Smooth muscle cell (in vitro differentiated cells): Measurements from ENCODE around the gene GPBP1. TPM values are rescaled to one million over a fixed set of nuclear protein-coding genes. Genes with fewer than 3 reads are reported as not detected.

ENCODE experiments used
- DNase-seq: peaks from one replicate; lab custom pipeline; 2025; ENCODE audit not compliant: unreplicated experiment; lab: John Stamatoyannopoulos, UW
- H2AFZ ChIP-seq: fragments of 200-600 bp; sonication (generic); 2 replicates; pipeline ENCODE4 v1.6.0; 2016; ENCODE audit warnings: antibody characterized with exemption, low read depth, mild to moderate bottlenecking
- H3F3A ChIP-seq: fragments of 200-600 bp; sonication (generic); 2 replicates; pipeline ENCODE4 v1.6.0; 2017; ENCODE audit warnings: antibody characterized with exemption, low read depth
- H3K27ac ChIP-seq: fragments of 200-600 bp; sonication (generic); 2 replicates; pipeline ENCODE4 v1.5.1; 2016; ENCODE audit warnings: low read depth, mild to moderate bottlenecking
- H3K27me3 ChIP-seq: fragments of 200-600 bp; sonication (generic); 2 replicates; pipeline ENCODE4 v1.6.1; 2016; ENCODE audit warnings: low read depth, mild to moderate bottlenecking
- H3K36me3 ChIP-seq: fragments of 200-600 bp; sonication (generic); 2 replicates; pipeline ENCODE4 v1.5.1; 2016; ENCODE audit warnings: low read depth
- H3K4me1 ChIP-seq: fragments of 200-600 bp; sonication (generic); 2 replicates; pipeline ENCODE4 v1.5.1; 2016; ENCODE audit warnings: low read depth
- H3K4me2 ChIP-seq: fragments of 200-600 bp; sonication (generic); 2 replicates; pipeline ENCODE4 v1.6.0; 2016; ENCODE audit warnings: mild to moderate bottlenecking
- H3K4me3 ChIP-seq: fragments of 200-600 bp; sonication (generic); 2 replicates; pipeline ENCODE4 v1.5.1; 2016; ENCODE audit warnings: mild to moderate bottlenecking
- H3K79me2 ChIP-seq: fragments of 200-600 bp; sonication (generic); 2 replicates; pipeline ENCODE4 v1.6.0; 2016; ENCODE audit warnings: low read depth, mild to moderate bottlenecking
- H3K9ac ChIP-seq: fragments of 200-600 bp; sonication (generic); 2 replicates; pipeline ENCODE4 v1.6.0; 2016; ENCODE audit warnings: low read depth
- H3K9me3 ChIP-seq: fragments of 200-600 bp; sonication (generic); replicated peaks from 2 replicates; pipeline ENCODE4 v1.5.1; 2016; ENCODE audit warnings: low read depth
- H4K20me1 ChIP-seq: fragments of 200-600 bp; sonication (generic); 2 replicates; pipeline ENCODE4 v1.6.0; 2016; ENCODE audit warnings: low read depth
- WGBS: methylation state at CpG from one replicate; pipeline ENCODE4 v1.1.7; 2016; ENCODE audit warnings: low lambda C conversion rate; 5-methylcytosine and 5-hydroxymethylcytosine counted together
- polyA plus RNA-seq: library from polyadenylated mRNA; unstranded; fragments of >200 nt; fragmentation: Nextera tagmentation; extraction: Ambion mirVana; gene quantifications from 2 replicates; pipeline ENCODE4 v1.2.1, GENCODE V29; 2016
- small RNA-seq: library from RNA; depleted of rRNA; stranded (forward); fragments of <200 nt; gene quantifications from one replicate; pipeline ENCODE3, GENCODE V24; 2014
- total RNA-seq: library from RNA; depleted of rRNA; stranded (reverse); fragments of >200 nt; gene quantifications from 2 replicates; pipeline ENCODE4 v1.2.3, GENCODE V29; 2014
- TF ChIP-seq, protein P1 (sequence below): fragments of 200-600 bp; sonication (generic); IDR thresholded peaks from 2 replicates; pipeline ENCODE4 v1.5.1; 2017; ENCODE audit warnings: borderline replicate concordance, mild to moderate bottlenecking, antibody characterized with exemption; ENCODE audit not compliant: insufficient read depth, poor library complexity, severe bottlenecking

GPBP1 gene
- total and polyA plus RNA-seq, 2 experiments from 2014 or later: 45.4 to 78.8 TPM

DNA sequence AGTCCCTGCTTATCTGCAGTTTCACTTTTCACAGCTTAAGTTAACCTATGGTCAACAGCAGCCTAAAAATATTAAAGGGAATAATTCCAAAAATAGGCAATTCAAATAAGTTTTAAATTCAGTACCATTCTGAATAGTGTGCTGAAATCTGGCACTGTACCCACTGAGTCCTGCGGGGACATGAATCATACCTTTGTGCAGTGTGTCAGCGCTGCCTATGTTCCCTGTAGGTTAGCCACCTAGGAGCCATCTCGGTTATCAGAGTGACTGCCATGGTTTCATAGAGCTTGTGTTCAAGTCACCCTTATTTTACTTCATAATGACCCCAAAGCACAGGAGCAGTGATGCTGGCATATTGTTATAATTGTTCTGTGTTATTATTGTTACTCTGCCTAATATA, 139.9 kb downstream of the GPBP1 start:
- TF ChIP-seq, protein P1, sequence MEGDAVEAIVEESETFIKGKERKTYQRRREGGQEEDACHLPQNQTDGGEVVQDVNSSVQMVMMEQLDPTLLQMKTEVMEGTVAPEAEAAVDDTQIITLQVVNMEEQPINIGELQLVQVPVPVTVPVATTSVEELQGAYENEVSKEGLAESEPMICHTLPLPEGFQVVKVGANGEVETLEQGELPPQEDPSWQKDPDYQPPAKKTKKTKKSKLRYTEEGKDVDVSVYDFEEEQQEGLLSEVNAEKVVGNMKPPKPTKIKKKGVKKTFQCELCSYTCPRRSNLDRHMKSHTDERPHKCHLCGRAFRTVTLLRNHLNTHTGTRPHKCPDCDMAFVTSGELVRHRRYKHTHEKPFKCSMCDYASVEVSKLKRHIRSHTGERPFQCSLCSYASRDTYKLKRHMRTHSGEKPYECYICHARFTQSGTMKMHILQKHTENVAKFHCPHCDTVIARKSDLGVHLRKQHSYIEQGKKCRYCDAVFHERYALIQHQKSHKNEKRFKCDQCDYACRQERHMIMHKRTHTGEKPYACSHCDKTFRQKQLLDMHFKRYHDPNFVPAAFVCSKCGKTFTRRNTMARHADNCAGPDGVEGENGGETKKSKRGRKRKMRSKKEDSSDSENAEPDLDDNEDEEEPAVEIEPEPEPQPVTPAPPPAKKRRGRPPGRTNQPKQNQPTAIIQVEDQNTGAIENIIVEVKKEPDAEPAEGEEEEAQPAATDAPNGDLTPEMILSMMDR: no peak
- H3K27ac ChIP-seq: no peak overlapping the region
- WGBS: over 99% methylated on average over 3 of the region's 3 CpGs

More for the DNA sequence above, 139.9 kb downstream of the GPBP1 start:
- Histone ChIP-seq H3K9me3 (no peaks in the 10 kb centered on the region), H3F3A (peaks cover 23% of the 10 kb centered on the region), H3K9ac (no peak overlapping the region), H4K20me1 (no peaks in the 10 kb centered on the region), H2AFZ (no peak overlapping the region), H3K27me3 (no peaks in the 10 kb centered on the region), H3K4me2 (no peak overlapping the region), H3K79me2 (no peaks in the 10 kb centered on the region), H3K4me3 (no peak overlapping the region), H3K4me1 (no peaks in the 10 kb centered on the region), H3K36me3 (no peaks in the 10 kb centered on the region)
- no peak for DNase-seq

Small RNA genes within 50 kb of the gene (small RNA-seq; reads per million reads assigned to genes)
- not detected for gene RF00019

Other genes with a start within 250 kb of the GPBP1 start
- gene MIER3, start 221.9 kb upstream of the GPBP1 start, total RNA-seq: 23.4 and 24.5 TPM in 2 replicates
- 4.1 and 5.5 TPM in 2 replicates for gene MIER3, start 221.9 kb upstream of the GPBP1 start, polyA plus RNA-seq